Measurements from ENCODE around the gene MRTO4. TPM values are rescaled to one million over a fixed set of nuclear protein-coding genes. Genes with fewer than 3 reads are reported as not detected.
A peak's percentile ranks its signal among the peaks of the same experiment; 100 is the strongest.

Gene MRTO4
- total RNA-seq, 4 donors from 2014 or later, result 4.1 to 34.6 (median 15.9) TPM

DNA sequence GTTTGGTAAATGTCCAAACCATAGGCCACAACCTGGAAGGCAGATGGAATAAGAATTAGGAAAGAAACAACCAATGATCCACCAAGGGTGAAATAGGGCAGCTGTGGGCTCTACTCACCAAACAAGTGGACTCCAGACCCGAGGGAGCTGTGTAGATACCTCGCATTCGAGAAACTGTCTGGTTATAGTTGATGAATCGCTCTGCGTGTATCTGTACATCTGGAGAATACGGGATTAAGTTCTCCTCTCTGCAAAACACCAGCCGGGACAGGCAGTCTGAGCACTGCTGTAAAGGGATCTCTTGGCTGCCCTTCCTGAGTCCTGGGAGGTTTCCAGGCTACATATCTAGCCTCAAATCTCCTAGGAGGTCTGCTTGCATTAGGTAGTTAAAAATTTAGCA is 32.2 kb upstream of the MRTO4 start:
- no peak overlapping the region for H3K4me3 ChIP-seq
- H3K27ac ChIP-seq, result no peak overlapping the region
- TF ChIP-seq, protein P1, sequence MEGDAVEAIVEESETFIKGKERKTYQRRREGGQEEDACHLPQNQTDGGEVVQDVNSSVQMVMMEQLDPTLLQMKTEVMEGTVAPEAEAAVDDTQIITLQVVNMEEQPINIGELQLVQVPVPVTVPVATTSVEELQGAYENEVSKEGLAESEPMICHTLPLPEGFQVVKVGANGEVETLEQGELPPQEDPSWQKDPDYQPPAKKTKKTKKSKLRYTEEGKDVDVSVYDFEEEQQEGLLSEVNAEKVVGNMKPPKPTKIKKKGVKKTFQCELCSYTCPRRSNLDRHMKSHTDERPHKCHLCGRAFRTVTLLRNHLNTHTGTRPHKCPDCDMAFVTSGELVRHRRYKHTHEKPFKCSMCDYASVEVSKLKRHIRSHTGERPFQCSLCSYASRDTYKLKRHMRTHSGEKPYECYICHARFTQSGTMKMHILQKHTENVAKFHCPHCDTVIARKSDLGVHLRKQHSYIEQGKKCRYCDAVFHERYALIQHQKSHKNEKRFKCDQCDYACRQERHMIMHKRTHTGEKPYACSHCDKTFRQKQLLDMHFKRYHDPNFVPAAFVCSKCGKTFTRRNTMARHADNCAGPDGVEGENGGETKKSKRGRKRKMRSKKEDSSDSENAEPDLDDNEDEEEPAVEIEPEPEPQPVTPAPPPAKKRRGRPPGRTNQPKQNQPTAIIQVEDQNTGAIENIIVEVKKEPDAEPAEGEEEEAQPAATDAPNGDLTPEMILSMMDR (IDR thresholded peaks at IDR 0.05), result no peak
- no peak for TF ChIP-seq POLR2A (IDR thresholded peaks at IDR 0.05)
- DNase-seq, result no peak
- intact Hi-C loops (cut with DNase I; ENCODE audit: low total_unique reads), result no loop called here
- no peaks in the 10 kb centered on the region for H3K27me3 ChIP-seq
- H3K9me3 ChIP-seq, result no peaks in the 10 kb centered on the region
- H3K4me1 ChIP-seq, result no peaks in the 10 kb centered on the region
- H3K36me3 ChIP-seq, result no peaks in the 10 kb centered on the region

- H3K27me3 ChIP-seq, result no peaks in the 10 kb centered on the region
- H3K27ac ChIP-seq, result no peak overlapping the region
- no peak for TF ChIP-seq POLR2A (IDR thresholded peaks at IDR 0.05)
- TF ChIP-seq, protein P1 (IDR thresholded peaks at IDR 0.05), result no peak
- no peaks in the 10 kb centered on the region for H3K36me3 ChIP-seq
- no peaks in the 10 kb centered on the region for H3K9me3 ChIP-seq
- no peak for DNase-seq
- no peak overlapping the region for H3K4me3 ChIP-seq
- H3K4me1 ChIP-seq, result no peaks in the 10 kb centered on the region
- intact Hi-C loops (cut with DNase I; ENCODE audit: low total_unique reads), result no loop called here
Measured at GRCh38 chr1:19220080-19220846, 31.3 kb upstream of the MRTO4 start.

GRCh38 chr1:19220991-19221390 is 30.6 kb upstream of the MRTO4 start:
- no peaks in the 10 kb centered on the region for H3K4me1 ChIP-seq
- TF ChIP-seq, protein P1 (IDR thresholded peaks at IDR 0.05), result no peak
- TF ChIP-seq POLR2A (IDR thresholded peaks at IDR 0.05), result no peak
- peak in 1 of 2 donors; percentile 25 for DNase-seq
- no peak overlapping the region for H3K27ac ChIP-seq
- H3K36me3 ChIP-seq, result no peaks in the 10 kb centered on the region
- H3K4me3 ChIP-seq, result no peak overlapping the region
- no peaks in the 10 kb centered on the region for H3K27me3 ChIP-seq
- H3K9me3 ChIP-seq, result no peaks in the 10 kb centered on the region
- intact Hi-C loops (cut with DNase I; ENCODE audit: low total_unique reads), result no loop called here

- H3K27me3 ChIP-seq, result no peaks in the 10 kb centered on the region
- H3K27ac ChIP-seq, result no peak overlapping the region
- no peak for DNase-seq
- H3K9me3 ChIP-seq, result no peaks in the 10 kb centered on the region
- no peaks in the 10 kb centered on the region for H3K4me1 ChIP-seq
- no peak for TF ChIP-seq POLR2A (IDR thresholded peaks at IDR 0.05)
- TF ChIP-seq, protein P1 (IDR thresholded peaks at IDR 0.05), result no peak
- H3K4me3 ChIP-seq, result no peak overlapping the region
- no peaks in the 10 kb centered on the region for H3K36me3 ChIP-seq
- intact Hi-C loops (cut with DNase I; ENCODE audit: low total_unique reads), result no loop called here
Measured at GRCh38 chr1:19222573-19222972, 29.0 kb upstream of the MRTO4 start.

DNA sequence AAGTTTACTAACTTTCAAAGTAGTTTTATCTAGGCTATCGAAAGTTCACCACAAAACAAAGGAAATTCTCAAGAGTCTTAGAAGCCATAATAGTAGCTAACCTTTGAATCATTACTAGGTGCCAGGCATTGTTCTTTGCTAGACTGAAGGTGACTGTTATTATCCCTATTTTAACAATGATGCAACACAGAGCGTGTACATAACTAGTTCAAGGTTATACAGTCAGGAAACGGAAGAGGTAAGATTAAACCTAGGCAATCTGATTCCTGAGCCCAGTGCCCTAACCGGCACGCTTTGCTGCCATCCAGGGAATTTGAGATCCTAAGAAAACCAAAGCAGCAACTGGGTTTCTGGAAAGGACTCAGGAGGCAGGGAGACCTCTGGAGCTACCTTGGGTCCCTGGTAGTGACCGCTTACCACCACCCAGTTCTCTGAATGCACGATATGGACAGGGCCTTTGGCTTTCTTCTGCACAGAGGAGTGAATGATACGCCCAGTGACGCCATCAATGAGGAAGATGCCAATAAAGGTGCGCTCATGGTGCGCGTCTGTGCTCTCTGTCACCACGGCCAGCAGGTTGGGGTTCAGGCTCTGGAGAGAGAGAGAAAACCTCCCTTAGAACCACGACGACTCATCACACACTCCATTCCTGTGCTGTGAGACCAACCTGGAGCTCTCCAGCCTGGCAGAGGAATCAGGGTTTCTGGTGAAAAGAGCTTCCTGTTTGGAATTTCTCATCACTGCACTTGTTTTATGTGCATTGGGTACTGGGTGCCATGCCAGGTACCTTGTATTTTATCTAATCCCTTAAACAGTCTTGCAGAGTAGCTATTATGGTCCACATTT is 28.4 kb upstream of the MRTO4 start:
- no peak for TF ChIP-seq POLR2A (IDR thresholded peaks at IDR 0.05)
- TF ChIP-seq, protein P1 (IDR thresholded peaks at IDR 0.05), result no peak
- no peak for DNase-seq
- intact Hi-C loops (cut with DNase I; ENCODE audit: low total_unique reads), result no loop called here
- no peaks in the 10 kb centered on the region for H3K36me3 ChIP-seq
- H3K4me1 ChIP-seq, result no peaks in the 10 kb centered on the region
- no peaks in the 10 kb centered on the region for H3K27me3 ChIP-seq
- no peaks in the 10 kb centered on the region for H3K9me3 ChIP-seq
- no peak overlapping the region for H3K27ac ChIP-seq
- no peak overlapping the region for H3K4me3 ChIP-seq

Measured in uterus (tissue), 4 donors.